AG04450 (cell line): ENCODE measurements around the gene FOLR3. TPM values are rescaled to one million over a fixed set of nuclear protein-coding genes. Genes with fewer than 3 reads are reported as not detected.
"Not testable (repeated sequence)": the region's sequence is repeated elsewhere in the genome, so short reads cannot be mapped to it uniquely, and the experiment has no call there.

Experiments
- CTCF ChIA-PET: fragments of 300-600, 350-600 bp; formaldehyde crosslinking; extraction: SDS; loops from one replicate; lab custom pipeline; 2022; ENCODE audit warnings: antibody characterized with exemption, inconsistent platforms; lab: Charles Lee
- POLR2A ChIA-PET: fragments of 350-600 bp; formaldehyde crosslinking; extraction: SDS; loops from one replicate; lab custom pipeline; 2021; ENCODE audit warnings: antibody characterized with exemption, inconsistent platforms; lab: Yijun Ruan, JAX
- DNase-seq: peaks from one replicate; pipeline ENCODE4 v3.0.0-alpha.2; 2011; ENCODE audit warnings: low read depth, low spot score
- H3K27ac ChIP-seq: one replicate; pipeline ENCODE4 v1.5.1; 2012; ENCODE audit warnings: low read depth, low read length, control low read depth
- H3K27me3 ChIP-seq: one replicate; pipeline ENCODE4 v1.6.0; 2012; ENCODE audit warnings: low read length; ENCODE audit not compliant: control insufficient read depth, insufficient read depth
- H3K4me3 ChIP-seq: 2 replicates; pipeline ENCODE4 v1.5.1; 2011; ENCODE audit warnings: mild to moderate bottlenecking, low read depth, low read length, control low read depth
- H3K9me3 ChIP-seq: 2 replicates; pipeline ENCODE4 v1.5.1; 2012; ENCODE audit warnings: low read length; ENCODE audit not compliant: control insufficient read depth, insufficient read depth
- CTCF ChIP-seq: IDR thresholded peaks from 2 replicates; pipeline ENCODE4 v1.5.1; 2011; ENCODE audit warnings: low read depth, low read length, control low read depth, inconsistent platforms
- polyA plus RNA-seq: library from polyadenylated mRNA; depleted of rRNA; stranded (reverse); fragments of >200 nt; gene quantifications from 2 replicates; pipeline ENCODE4 v1.2.3, GENCODE V29; 2011

The FOLR3 gene
- polyA plus RNA-seq, 1 experiment: 0.24 TPM

DNA sequence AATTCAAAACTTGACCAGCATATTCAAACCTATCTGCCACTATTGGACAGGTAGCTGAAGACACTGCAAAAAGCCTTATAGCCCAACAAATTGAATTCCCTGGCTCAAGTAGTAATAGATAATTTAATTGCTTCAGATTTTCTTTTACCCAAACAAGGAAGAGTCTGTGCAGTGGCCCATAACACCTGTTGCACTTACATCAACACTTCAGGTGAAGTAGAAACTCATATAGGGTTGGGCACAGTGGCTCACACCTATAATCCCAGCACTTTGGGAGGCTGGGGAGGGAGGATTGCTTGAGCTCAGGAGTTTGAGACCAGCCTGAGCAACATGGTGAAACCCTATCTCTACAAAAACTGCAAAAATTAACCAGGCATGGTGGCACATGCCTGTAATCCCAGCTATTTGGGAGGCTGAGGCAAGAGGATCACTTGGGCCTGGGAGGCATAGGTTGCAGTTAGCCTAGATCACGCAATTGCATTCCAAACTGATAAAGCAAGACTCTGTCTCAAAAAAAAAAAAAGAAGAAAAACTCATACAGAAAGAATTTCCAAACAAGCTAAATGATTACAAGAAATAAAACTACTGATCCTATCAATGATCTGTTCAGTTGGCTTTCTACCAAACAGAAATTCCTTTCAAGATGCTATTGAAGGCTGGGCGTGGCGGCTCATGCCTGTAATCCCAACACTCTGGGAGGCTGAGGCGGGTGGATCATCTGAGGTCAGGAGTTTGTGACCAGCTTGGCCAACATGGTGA lies 9.5 kb downstream of the FOLR3 start:
- Histone ChIP-seq H3K27me3 (no peaks in the 10 kb centered on the region), H3K27ac (peak overlapping the region; percentile 89), H3K4me3 (no peak overlapping the region), H3K9me3 (no peaks in the 10 kb centered on the region)
- no peak for TF ChIP-seq CTCF
- POLR2A ChIA-PET: interaction anchor here (0.6 to 1.4 kb wide), 7 partner anchors 9 to 217 kb away, joined by 3 to 12 read pairs (median 4); partner anchors contain the start of gene ANAPC15
- CTCF ChIA-PET: interaction anchor here (0.6 to 2.8 kb wide), 23 partner anchors 8 to 286 kb away, joined by 3 to 29 read pairs (median 6); no protein-coding TSS in a partner anchor
- peak; percentile 76 for DNase-seq

DNA sequence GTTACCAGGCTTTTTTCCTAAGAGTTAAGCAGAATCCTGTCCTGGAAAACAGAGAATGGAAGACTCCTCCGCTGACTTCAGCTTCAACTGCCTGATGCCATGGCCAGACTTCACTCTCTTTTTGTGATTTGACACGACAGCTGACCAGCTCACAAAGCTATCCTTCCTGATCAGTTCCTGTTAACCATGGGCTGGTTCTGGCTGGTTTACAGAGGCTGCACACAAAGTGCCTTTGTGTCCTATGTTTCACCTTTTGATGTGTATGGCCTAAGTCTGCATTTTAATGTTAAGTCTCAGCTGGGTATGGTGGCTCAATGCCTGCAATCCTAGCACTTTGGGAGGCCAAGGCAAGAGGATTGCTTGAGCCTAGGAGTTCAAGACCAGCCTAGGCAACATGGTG lies 11.1 kb downstream of the FOLR3 start:
- no peak overlapping the region for H3K27ac ChIP-seq
- ChIA-PET POLR2A (no interaction called here), CTCF (no interaction called here)
- no peaks in the 10 kb centered on the region for H3K9me3 ChIP-seq
- no peak overlapping the region for H3K4me3 ChIP-seq
- no peak for DNase-seq
- no peaks in the 10 kb centered on the region for H3K27me3 ChIP-seq
- no peak for TF ChIP-seq CTCF

GRCh38 chr11:72150882-72151281 lies 15.4 kb downstream of the FOLR3 start:
- no peaks in the 10 kb centered on the region for H3K9me3 ChIP-seq
- no peak overlapping the region for H3K27ac ChIP-seq
- no peak for TF ChIP-seq CTCF
- no peak for DNase-seq
- POLR2A ChIA-PET: no interaction called here
- CTCF ChIA-PET: interaction anchor here (0.6 kb wide), 1 partner anchor 47 kb away, joined by 5 read pairs; no protein-coding TSS in a partner anchor
- H3K27me3 ChIP-seq: no peaks in the 10 kb centered on the region
- H3K4me3 ChIP-seq: no peak overlapping the region

GRCh38 chr11:72153874-72154273 lies 18.3 kb downstream of the FOLR3 start:
- DNase-seq, H3K27ac ChIP-seq, H3K4me3 ChIP-seq, H3K27me3 ChIP-seq, H3K9me3 ChIP-seq: not testable (repeated sequence)
- CTCF ChIA-PET: interaction anchor here (1.2 to 3.7 kb wide), 3 partner anchors 9 to 175 kb away, joined by 3 to 24 read pairs (median 5); no protein-coding TSS in a partner anchor
- POLR2A ChIA-PET: interaction anchor here (0.6 to 0.7 kb wide), 2 partner anchors 60 to 81 kb away, joined by 3 to 5 read pairs; no protein-coding TSS in a partner anchor

GRCh38 chr11:72154816-72155215 lies 19.3 kb downstream of the FOLR3 start:
- Histone ChIP-seq H3K9me3 (no peaks in the 10 kb centered on the region), H3K27me3 (no peaks in the 10 kb centered on the region), H3K4me3 (no peak overlapping the region), H3K27ac (no peak overlapping the region)
- DNase-seq: no peak
- ChIA-PET POLR2A (no interaction called here), CTCF (interaction anchor here (3.7 kb wide), 1 partner anchor 10 kb away, joined by 24 read pairs; no protein-coding TSS in a partner anchor)
- no peak for TF ChIP-seq CTCF
